Measurements from ENCODE around the gene PUSL1.

Gene PUSL1

GRCh38 chr1:1328254-1328653 lies 19.9 kb downstream of the PUSL1 start:
- Mint-ChIP-seq H3K36me3 (ENCODE audit: low read depth) (peaks cover 3% of the 10 kb centered on the region), H3K27ac (no peak overlapping the region), H3K4me1 (ENCODE audit: low read depth) (peaks cover 11% of the 10 kb centered on the region), H3K4me3 (no peak overlapping the region), H3K9me3 (no peaks in the 10 kb centered on the region), H3K27me3 (ENCODE audit: low read depth) (no peaks in the 10 kb centered on the region)

GRCh38 chr1:1329304-1330210 lies 21.2 kb downstream of the PUSL1 start:
- Mint-ChIP-seq H3K36me3 (ENCODE audit: low read depth) (peaks cover 3% of the 10 kb centered on the region), H3K4me1 (ENCODE audit: low read depth) (peaks cover 7% of the 10 kb centered on the region), H3K27me3 (ENCODE audit: low read depth) (no peaks in the 10 kb centered on the region), H3K9me3 (no peaks in the 10 kb centered on the region), H3K27ac (no peak overlapping the region), H3K4me3 (no peak overlapping the region)

GRCh38 chr1:1330366-1331067 lies 22.1 kb downstream of the PUSL1 start:
- Mint-ChIP-seq H3K9me3 (no peaks in the 10 kb centered on the region), H3K27me3 (ENCODE audit: low read depth) (no peaks in the 10 kb centered on the region), H3K27ac (no peak overlapping the region), H3K36me3 (ENCODE audit: low read depth) (peaks cover 3% of the 10 kb centered on the region), H3K4me3 (no peak overlapping the region), H3K4me1 (ENCODE audit: low read depth) (peaks cover 7% of the 10 kb centered on the region)

- no peaks in the 10 kb centered on the region for H3K27me3 Mint-ChIP-seq (ENCODE audit: low read depth)
- peaks cover 3% of the 10 kb centered on the region for H3K36me3 Mint-ChIP-seq (ENCODE audit: low read depth)
- peaks cover 3% of the 10 kb centered on the region for H3K4me1 Mint-ChIP-seq (ENCODE audit: low read depth)
- no peaks in the 10 kb centered on the region for H3K9me3 Mint-ChIP-seq
- H3K4me3 Mint-ChIP-seq, result no peak within 1 kb of the TSS
- no peak within 1 kb of the TSS for H3K27ac Mint-ChIP-seq
These were observed 22.9 kb downstream of the PUSL1 start, which contains the start of gene TAS1R3 for GRCh38 chr1:1331068-1331965. TAS1R3 (plus strand) TSS chr1:1331280; CDS start chr1:1331346, 66 bp downstream.

- Mint-ChIP-seq H3K27me3 (ENCODE audit: low read depth) (no peaks in the 10 kb centered on the region), H3K9me3 (no peaks in the 10 kb centered on the region), H3K4me1 (ENCODE audit: low read depth) (peaks cover 3% of the 10 kb centered on the region), H3K36me3 (ENCODE audit: low read depth) (peaks cover 3% of the 10 kb centered on the region), H3K4me3 (no peak overlapping the region), H3K27ac (no peak overlapping the region)
These were observed 23.8 kb downstream of the PUSL1 start for GRCh38 chr1:1332031-1332755.

GRCh38 chr1:1332774-1333480 lies 24.5 kb downstream of the PUSL1 start:
- no peak overlapping the region for H3K27ac Mint-ChIP-seq
- no peak overlapping the region for H3K4me3 Mint-ChIP-seq
- H3K4me1 Mint-ChIP-seq (ENCODE audit: low read depth), result peaks cover 3% of the 10 kb centered on the region
- peaks cover 3% of the 10 kb centered on the region for H3K36me3 Mint-ChIP-seq (ENCODE audit: low read depth)
- no peaks in the 10 kb centered on the region for H3K9me3 Mint-ChIP-seq
- H3K27me3 Mint-ChIP-seq (ENCODE audit: low read depth), result no peaks in the 10 kb centered on the region

GRCh38 chr1:1333551-1334241 lies 25.3 kb downstream of the PUSL1 start:
- peaks cover 3% of the 10 kb centered on the region for H3K36me3 Mint-ChIP-seq (ENCODE audit: low read depth)
- H3K27ac Mint-ChIP-seq, result no peak overlapping the region
- H3K4me1 Mint-ChIP-seq (ENCODE audit: low read depth), result peaks cover 3% of the 10 kb centered on the region
- H3K4me3 Mint-ChIP-seq, result no peak overlapping the region
- no peaks in the 10 kb centered on the region for H3K9me3 Mint-ChIP-seq
- H3K27me3 Mint-ChIP-seq (ENCODE audit: low read depth), result no peaks in the 10 kb centered on the region

- Mint-ChIP-seq H3K4me3 (no peak overlapping the region), H3K27me3 (ENCODE audit: low read depth) (no peaks in the 10 kb centered on the region), H3K27ac (no peak overlapping the region), H3K4me1 (ENCODE audit: low read depth) (peaks cover 1% of the 10 kb centered on the region), H3K36me3 (ENCODE audit: low read depth) (peaks cover 6% of the 10 kb centered on the region), H3K9me3 (no peaks in the 10 kb centered on the region)
These were observed 26.4 kb downstream of the PUSL1 start for GRCh38 chr1:1334835-1335234.

- Mint-ChIP-seq H3K4me1 (ENCODE audit: low read depth) (no peaks in the 10 kb centered on the region), H3K36me3 (ENCODE audit: low read depth) (peaks cover 5% of the 10 kb centered on the region), H3K27ac (no peak overlapping the region), H3K9me3 (no peaks in the 10 kb centered on the region), H3K4me3 (no peak overlapping the region), H3K27me3 (ENCODE audit: low read depth) (no peaks in the 10 kb centered on the region)
These were observed 26.9 kb downstream of the PUSL1 start for GRCh38 chr1:1335283-1335682.

- Mint-ChIP-seq H3K27me3 (ENCODE audit: low read depth) (no peaks in the 10 kb centered on the region), H3K36me3 (ENCODE audit: low read depth) (peaks cover 8% of the 10 kb centered on the region), H3K27ac (no peak overlapping the region), H3K9me3 (no peaks in the 10 kb centered on the region), H3K4me3 (no peak overlapping the region), H3K4me1 (ENCODE audit: low read depth) (no peaks in the 10 kb centered on the region)
These were observed 27.4 kb downstream of the PUSL1 start for GRCh38 chr1:1335792-1336248.

GRCh38 chr1:1336446-1336845 lies 28.0 kb downstream of the PUSL1 start:
- Mint-ChIP-seq H3K27ac (no peak overlapping the region), H3K4me1 (ENCODE audit: low read depth) (no peaks in the 10 kb centered on the region), H3K36me3 (ENCODE audit: low read depth) (peaks cover 14% of the 10 kb centered on the region), H3K9me3 (no peaks in the 10 kb centered on the region), H3K27me3 (ENCODE audit: low read depth) (no peaks in the 10 kb centered on the region), H3K4me3 (no peak overlapping the region)

- no peak overlapping the region for H3K27ac Mint-ChIP-seq
- peaks cover 15% of the 10 kb centered on the region for H3K36me3 Mint-ChIP-seq (ENCODE audit: low read depth)
- H3K9me3 Mint-ChIP-seq, result no peaks in the 10 kb centered on the region
- no peak overlapping the region for H3K4me3 Mint-ChIP-seq
- no peaks in the 10 kb centered on the region for H3K27me3 Mint-ChIP-seq (ENCODE audit: low read depth)
- no peaks in the 10 kb centered on the region for H3K4me1 Mint-ChIP-seq (ENCODE audit: low read depth)
These were observed 28.8 kb downstream of the PUSL1 start for GRCh38 chr1:1336931-1337792.

All from T-helper 1 cell treated with Interleukin-12 subunit alpha and Interleukin-12 subunit beta and Interleukin-4 antibody, amounts not matched to agents 30 μg/mL and 1 μg/mL, for 36 hours (primary cell).